ENCODE measurements around the gene INTS15. TPM values are rescaled to one million over a fixed set of nuclear protein-coding genes. Genes with fewer than 3 reads are reported as not detected.
A peak's percentile ranks its signal among the peaks of the same experiment; 100 is the strongest.
"Not testable (repeated sequence)": the region's sequence is repeated elsewhere in the genome, so short reads cannot be mapped to it uniquely, and the experiment has no call there.

INTS15 gene
- total RNA-seq, 1 donor from 2014 or later = 38.0 TPM

DNA sequence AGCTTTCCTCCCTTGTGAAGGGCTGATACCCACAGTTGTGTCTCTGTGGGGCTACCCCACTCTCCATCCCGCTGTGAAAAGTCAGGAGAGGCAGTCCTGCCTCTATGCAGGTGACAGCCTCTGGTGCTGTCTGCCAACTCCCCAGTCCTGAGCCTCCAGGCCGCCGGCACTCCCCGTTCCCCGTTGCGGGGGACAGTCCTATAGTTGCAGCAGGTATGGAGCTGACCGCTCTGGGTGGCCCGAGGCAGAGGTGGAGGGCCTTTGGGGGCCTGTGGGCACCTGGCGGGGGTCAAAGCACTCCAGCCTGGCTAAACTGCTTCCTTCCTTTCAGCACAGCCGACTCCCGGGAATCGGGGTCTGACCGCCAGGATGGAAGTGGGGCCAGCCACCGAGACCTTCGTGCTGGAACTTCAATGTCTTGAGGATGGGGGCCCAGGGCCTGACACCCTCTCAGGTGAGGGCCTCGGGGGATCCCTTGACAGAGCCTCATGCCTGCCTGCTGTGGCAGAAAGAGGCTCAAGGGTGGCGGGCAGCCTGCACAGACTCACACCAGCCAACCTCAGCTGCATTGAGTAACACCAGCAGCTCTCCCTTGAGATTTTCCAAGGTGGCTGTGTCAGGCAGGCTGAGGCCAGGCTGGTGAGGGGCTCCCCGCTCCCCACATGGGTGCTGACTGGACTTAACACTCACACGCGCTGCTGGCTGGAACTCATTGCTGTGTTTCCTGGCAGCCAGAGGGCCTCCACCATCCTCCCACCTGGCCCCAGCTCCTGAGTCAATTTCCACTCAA is 27.2 kb downstream of the INTS15 start:
- DNase-seq (ENCODE audit: low spot score) = no peak

DNA sequence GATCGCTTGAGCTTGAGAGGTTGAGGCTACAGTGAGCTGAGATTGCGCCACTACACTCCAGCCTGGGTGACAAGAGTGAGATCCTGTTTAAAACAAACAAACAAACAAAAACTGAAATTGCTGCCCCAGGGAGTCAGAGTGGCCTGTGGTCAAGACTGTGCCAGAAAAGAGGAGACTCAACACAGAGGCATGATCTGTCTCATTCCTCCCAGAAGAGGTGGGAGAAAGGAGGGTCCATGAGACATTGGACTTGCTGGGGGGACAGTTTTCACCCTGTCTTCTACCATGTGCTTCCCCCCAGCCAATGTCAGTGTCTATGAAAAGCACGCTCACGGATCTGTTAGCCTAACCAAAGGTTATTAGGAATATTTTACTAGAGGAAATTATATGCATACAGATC is 28.8 kb downstream of the INTS15 start:
- no peak for DNase-seq (ENCODE audit: low spot score)

DNA sequence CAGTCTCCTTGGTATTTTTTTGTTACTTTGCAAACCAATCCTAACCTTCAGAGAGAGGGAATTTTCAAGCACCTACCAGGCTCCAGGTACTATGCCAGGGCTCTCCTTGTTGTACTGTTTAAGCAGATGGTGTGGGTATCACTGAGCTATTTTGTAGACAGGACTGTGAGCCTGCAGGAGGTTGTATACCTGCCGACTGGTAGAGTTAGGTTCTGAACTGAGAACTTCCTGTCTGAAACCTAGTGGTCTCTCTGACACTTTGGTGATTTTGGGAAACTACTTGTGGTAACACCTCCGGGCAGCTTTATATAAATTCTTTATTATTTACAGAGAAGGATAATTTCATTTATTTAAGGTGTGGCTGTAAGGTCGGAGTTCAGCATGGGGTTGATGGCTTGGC is 30.1 kb downstream of the INTS15 start:
- DNase-seq (ENCODE audit: low spot score) = no peak

DNA sequence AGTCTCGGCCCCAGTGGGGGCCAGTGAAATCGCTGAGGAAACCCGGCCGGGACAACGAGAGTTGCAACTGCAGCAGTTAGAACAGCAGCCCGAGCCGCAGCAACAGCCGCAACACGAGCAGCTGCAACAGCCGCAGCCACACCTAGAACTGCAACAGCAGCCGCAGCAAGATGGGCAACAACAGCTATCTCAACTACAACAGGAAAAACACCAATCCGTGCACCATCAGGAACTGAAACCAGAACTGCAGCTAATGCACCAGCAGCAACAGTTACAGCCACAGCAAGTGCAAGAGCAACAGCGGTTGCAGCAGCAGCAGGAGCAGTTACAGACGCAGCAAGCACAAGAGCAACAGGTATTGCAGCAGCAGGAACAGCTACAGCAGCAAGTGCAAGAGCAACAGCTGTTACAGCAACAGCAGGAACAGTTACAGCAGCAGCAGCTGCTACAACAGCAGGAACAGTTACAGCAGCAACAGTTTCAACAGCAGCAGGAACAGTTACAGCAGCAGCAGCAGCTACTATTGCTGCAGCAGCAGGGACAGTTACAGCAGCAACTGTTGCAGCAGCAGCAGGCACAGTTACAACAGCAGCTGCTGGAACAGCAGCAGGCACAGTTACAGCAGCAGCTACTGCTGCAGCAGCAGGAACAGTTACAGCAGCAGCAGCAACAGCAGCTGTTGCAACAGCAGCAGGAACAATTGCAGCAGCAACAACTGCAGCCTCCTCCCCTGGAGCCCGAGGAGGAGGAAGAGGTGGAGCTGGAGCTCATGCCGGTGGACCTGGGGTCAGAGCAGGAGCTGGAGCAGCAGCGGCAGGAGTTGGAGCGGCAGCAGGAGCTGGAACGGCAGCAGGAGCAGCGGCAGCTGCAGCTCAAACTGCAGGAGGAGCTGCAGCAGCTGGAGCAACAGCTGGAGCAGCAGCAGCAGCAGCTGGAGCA is 31.6 kb downstream of the INTS15 start:
- DNase-seq (ENCODE audit: low spot score) = no peak

DNA sequence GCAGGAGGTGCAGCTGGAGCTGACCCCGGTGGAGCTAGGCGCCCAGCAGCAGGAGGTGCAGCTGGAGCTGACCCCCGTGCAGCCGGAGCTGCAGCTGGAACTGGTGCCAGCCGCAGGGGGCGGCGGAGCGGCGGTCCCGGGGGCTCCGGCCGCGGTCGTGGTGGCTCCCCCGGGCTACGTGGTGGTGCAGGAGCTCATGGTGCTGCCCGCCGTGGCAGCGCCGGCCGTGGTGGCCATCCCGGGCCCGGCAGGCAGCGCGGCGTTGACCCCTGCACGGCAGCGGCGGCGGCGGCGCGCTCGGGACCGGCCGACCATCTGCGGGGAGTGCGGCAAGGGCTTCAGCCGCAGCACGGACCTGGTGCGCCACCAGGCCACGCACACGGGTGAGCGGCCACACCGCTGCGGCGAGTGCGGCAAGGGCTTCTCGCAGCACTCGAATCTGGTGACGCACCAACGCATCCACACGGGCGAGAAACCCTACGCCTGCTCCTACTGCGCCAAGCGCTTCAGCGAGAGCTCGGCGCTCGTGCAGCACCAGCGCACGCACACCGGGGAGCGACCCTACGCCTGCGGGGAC is 32.4 kb downstream of the INTS15 start:
- no peak for DNase-seq (ENCODE audit: low spot score)

DNA sequence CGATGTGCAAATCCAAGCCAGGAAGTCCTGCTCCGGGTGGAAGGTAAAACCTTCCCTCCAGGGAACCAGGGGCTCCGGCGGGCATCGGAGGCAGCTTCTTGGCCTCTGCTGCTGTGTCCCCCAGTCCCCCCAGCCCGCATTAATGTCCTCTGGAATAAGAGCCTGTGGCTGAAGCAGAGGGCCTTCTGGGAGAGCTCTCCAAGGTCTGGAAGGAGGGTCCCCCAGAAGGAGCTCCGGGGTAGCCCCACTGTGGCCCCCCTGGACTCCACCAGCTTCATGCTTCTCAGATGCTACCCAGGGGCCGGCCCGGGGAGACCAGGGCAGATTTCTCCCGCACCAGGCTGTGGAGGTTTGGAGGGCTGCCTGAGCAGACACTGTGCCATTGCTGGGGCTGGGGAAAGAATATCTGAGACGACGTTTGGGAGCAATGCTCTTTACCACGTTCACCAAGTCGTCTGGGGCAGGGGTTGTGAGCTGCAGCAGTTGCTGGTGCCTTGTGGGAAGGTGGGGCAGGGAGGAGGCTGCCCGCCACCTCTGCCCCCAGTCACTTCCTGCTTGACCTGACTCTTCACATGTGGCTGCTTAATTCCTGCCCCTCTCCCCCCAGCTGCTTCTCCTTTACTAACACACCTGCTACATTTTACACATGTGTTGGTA is 33.9 kb downstream of the INTS15 start:
- no peak for DNase-seq (ENCODE audit: low spot score)

DNA sequence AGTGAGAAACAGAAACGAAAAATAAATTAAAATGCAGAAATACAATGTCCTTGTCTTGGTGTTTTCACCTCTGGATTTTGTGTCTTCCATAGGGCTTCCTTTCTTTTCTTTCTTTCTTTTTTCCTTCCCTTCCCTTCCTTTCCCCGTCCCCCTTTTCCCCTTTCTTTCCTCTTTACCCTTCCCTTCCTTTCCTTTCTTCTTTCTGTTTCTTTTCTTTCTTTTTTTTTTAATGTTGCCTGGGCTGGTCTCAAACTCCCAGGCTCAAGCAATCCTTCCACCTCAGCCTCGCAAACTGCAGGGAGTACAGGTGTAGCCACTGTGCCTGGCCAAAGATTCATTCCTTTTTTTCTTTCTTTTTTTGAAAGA is 34.4 kb downstream of the INTS15 start:
- DNase-seq (ENCODE audit: low spot score) = no peak

DNA sequence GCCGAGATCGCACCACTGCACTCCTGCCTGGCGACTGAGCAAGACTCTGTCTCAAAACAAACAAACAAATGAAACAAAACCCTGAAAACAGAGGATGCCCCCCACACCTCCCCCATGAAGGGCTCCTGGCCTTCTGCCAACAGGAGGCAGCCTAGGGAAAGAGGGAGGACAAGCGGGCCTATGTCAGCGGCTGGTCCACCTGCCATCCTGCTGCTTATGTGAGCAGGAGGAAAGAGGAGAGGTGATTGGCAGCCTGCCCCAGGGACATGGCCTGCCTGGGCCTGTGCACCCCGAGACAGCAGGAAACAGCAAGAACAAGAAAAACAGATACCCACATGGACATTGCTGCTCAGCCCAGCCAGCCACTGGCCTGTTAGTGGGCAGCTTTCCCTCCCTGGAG is 38.2 kb downstream of the INTS15 start:
- DNase-seq (ENCODE audit: low spot score) = peak; percentile 77

DNA sequence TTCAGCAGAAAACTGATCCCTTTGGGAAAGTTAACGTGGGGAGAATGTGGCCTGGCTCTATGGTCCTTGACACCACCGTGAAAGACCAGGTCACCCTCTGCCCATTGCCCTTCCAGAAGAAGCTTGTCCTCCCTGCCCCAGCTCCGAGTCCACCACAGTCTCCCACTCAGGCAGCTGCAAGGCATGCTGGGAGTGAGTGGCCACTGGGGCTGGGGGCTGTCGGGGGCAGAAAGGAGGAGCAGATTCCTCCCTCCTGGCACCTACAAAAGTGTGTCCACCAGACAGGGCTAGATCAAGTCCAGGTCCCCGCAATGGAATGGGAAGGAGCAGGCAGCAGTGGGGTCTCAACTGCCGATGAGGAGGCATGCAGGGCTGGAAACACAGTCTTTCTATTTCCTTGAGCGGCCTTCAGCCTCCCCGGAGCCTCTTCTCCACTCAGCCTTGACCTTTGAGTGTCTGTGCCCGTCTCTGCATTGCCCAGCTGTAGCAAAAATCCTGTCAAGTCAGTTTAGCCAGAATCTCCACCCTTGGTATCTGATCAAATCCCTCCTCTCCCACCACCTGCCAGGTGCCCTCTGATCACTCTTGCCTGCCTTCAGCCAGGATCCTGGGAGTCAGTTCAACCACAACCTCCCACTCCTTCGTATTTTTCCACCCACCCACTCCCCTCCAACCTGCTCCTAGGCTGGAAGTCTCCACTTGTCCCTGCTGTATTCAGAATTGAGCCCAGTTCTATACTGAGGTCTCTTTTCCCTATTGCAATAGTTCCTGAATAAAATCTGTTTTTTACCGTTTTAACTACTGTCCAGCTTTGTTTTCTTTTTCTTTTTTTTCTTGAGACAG is 40.4 kb downstream of the INTS15 start:
- DNase-seq (ENCODE audit: low spot score) = no peak

DNA sequence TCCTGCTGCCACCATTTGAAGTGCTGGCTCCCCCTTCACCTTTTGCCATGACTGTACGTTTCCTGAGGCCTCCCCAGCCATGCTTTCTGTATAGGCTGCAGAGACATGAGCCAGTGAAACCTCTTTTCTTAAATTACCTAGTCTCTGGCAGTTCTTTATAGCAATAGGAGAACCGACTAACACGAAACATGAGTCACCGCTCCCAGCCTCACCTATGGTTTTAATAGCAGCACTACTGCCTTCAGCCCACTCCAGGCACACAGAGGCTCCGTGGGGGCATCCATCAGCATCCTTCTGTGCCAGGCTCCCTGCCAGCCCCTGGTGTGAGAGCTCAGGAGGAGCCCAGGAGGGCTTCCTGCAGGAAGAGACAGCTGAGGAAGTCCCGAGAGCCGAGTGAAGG is 41.8 kb downstream of the INTS15 start:
- no peak for DNase-seq (ENCODE audit: low spot score)

DNA sequence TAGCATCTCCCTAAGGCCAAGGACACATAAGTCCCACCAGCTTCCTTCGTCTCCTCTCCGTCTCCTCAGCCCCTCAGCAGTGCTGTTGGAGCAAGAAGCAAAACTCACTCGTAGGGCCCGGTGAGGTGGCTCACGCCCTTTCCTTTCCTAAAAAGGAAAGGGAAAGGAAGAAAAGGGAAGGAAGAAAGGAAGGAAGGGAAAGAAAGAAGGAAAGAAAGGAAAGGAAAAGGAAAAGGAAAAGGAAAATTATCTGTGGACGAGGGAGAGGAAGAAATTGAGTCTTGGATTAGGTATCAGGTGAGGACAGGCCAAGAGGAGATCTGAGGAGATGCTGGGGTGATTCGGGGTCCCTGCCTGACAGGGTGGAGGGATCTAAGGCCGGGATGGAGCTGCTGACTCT is 44.2 kb downstream of the INTS15 start:
- no peak for DNase-seq (ENCODE audit: low spot score)

DNA sequence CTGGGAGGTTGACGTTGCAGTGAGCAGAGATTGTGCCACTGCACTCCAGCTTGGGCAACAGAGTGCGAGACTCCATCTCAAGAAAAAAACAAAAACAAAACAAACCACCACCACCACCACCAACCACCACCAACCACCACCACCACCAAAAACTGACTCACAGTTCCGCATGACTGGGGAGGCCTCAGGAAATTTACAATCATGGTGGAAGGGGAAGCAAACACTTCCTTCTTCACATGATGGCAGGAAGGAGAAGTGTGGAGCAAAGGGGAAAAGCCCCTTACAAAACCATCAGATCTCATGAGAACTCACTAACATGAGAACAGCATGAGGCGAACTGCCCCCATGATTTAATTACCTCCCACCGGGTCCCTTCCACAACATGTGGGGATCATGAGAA is 45.1 kb downstream of the INTS15 start:
- DNase-seq (ENCODE audit: low spot score) = not testable (repeated sequence)

DNA sequence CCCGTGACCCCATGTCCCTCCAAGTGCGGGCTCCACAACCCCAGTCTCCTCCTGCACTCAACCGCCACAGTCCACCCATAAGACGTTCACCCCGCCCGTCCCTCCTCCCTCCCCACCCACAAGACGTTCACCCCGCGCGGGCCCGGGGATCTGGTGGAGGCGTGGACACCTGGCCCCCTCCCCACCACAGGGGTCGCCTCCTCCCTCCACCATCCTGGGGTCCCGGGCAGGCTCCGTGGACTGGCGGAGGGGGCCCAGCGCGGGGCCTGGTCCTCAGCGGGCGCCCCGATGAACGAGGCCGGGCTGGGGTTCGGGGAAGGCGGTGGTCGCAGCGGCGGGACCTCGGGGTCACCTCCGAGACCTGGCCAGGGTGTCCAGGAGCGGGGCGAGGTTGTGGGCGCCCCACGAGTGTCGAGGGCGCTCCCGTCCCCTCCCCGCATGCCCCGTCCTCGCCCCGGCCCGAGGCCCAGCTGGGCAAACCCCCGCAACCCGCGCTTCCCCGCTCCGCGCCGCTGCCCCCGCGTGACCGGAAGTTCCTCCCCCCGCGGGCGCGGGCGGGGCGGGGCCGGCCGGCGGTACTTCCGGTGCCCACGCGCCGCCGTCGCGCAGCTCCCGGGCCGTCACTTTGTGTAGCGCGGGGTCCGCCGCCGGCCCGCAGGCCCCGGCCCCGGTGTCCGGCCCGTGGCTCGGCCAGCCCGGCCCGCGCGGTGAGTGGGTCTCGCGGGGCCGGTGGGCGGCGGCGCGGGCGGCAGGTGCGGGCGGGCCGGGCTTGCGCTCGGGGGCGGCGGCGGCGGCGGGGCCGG is 47.1 kb downstream of the INTS15 start, which contains the start of gene ZNF316:
TSS of gene ZNF316 (plus strand) at position 578 of the 803 bp plus-strand sequence. CDS start 5,092 bp downstream, outside the sequence.
- DNase-seq (ENCODE audit: low spot score) = peak; percentile 69

DNA sequence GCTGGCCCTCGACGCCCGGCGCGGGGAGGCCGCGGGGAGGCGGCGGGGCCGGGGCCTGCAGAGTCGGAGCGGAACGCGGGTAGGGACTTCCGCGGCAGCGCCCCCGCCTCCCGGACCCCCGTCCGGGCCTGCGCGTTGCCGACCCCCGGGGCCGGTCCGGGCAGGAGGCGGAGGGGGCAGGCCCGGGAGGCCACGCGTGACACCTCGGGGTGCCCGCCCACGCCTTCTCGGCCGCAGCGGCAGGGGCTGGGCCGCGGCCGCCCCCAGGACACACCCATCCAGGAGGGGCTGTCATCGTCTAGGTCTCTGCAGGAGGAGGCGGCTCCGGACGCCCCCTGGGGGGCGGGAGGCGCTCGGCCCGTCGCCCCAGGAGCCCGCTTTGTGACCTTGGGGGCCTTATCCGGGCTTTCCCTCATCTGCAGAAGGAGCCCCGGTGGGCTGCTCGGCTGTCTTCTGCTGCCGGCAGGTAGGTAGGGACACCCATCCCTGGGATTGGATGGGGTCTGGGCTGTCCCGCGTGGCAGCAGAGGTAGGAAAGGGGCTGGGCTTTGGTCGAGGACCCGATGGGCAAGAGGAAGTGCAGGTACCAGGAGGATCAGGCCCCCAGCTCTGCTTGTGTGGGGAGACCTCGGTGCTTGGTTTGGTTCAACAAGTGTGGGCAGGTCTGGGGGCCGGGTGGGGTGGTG is 47.9 kb downstream of the INTS15 start:
- no peak for DNase-seq (ENCODE audit: low spot score)

DNA sequence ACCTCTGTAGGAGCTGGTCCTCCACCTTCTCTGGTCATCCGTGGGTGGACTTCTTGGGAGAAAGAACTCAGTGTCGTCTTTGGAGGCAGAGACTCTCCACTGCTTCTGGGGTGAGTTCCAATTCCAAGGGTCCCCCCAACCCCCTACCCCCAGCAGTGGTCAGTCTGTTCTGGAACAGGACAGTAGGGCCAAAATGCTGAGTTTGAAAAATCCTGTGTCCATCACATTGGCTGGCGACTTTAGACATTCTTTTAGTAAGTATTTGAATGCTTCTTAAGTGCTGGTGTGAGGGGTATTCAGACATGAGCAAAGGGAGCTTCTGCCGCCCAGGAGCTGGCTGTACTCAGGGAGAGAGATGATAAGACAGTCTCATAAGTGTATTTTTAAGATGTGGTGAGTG is 49.2 kb downstream of the INTS15 start:
- no peak for DNase-seq (ENCODE audit: low spot score)

DNA sequence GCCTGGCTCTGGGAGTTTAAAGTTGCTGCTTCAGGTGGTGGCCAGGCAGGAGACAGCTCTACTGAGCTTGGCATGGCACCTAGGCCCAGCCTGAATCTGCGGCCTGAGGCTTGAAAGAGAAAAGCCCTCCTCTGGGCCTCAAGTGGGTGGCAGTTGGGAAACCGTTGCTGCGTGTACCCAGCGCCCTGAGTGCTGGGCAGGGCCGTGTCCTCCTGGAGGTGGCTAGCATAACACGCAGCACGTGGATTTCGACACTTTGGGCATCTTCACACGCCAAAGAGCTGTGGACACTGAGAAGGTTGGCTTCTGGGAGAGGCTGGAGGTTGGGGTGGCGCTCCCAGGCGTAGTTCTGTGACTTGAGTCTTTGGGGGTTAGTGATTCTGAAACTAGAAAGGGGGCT is 49.8 kb downstream of the INTS15 start:
- no peak for DNase-seq (ENCODE audit: low spot score)

DNA sequence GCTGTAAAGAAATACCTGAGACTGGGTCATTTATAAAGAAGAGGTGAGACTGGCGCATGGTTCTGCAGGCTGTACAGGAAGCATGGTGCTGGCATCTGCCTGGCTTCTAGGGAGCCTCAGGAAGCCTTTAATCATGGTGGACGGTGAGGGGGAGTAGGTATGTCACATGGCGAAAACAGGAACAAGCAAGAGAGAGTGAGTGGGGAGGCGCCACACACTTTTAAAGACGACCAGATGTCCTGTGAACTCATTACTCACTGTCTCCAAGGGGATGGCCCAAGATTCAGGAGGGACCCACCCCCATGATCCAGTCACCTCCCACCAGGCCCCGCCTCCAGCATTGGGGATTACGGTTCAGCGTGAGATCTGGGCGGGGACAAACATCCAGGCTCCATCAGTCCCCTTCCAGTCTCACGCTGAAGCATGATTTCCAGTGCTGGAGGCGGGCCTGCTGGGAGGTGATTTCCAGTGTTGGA is 50.5 kb downstream of the INTS15 start:
- no peak for DNase-seq (ENCODE audit: low spot score)

DNA sequence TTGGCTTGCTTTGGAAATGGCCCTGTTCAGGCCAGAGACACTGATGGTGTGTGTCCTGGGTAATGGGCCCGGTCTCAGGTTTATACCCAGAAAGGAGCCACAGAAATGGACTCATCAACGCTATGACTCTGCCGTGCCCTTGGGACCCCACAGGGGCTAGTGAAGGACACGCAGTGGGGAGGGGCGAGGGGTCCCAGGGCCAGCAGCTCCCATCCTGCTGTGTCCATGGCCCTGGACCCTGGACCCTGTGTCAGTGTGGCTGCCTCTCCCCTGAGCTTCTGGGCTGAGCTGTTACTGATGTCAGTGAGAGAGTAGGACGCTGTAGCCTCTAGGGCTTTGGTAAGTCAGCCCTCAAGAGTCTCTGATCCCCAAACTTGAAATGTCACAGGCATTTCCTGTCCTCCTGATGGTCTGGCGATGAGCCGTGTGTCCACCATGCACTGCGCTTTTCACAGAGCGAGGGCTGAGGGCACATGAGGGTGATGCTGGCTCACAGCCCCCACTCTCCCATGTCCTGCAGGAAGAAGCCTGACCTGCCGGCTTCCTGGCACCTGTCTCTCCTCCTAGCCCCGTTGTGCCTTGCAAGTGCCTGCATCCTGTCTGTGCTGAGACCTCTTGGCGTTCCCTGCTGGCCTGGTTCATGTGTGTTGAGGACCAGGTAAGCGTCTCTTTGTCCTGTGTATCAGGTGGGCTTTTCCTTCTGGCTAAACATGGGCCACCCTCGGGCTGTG is 51.6 kb downstream of the INTS15 start:
- DNase-seq (ENCODE audit: low spot score) = no peak

Data from ureter (tissue), 1 donor.